Panc1 (cell line): ENCODE results near the gene ARFGEF3.

Experiments
- CTCF ChIP-seq: fragments of 450-650 bp; IDR thresholded peaks from 2 replicates; pipeline ENCODE4 v1.5.1; 2017; ENCODE audit warnings: mild to moderate bottlenecking
- POLR2AphosphoS5 ChIP-seq: IDR thresholded peaks from 2 replicates; pipeline ENCODE4 v1.6.1; 2012; ENCODE audit warnings: mild to moderate bottlenecking, low read depth, low read length, moderate library complexity
- REST ChIP-seq, 2 experiments: IDR thresholded peaks; 2 replicates each; pipeline ENCODE4 v1.6.1; 2011 to 2012; ENCODE audit warnings: low read depth in 2 of 2, control low read depth in 1 of 2, low read length in 1 of 2, mild to moderate bottlenecking in 1 of 2, moderate library complexity in 1 of 2; ENCODE audit not compliant: insufficient read depth in 1 of 2
- SIN3A ChIP-seq: IDR thresholded peaks from 2 replicates; pipeline ENCODE4 v1.6.1; 2012; ENCODE audit warnings: low read depth, mild to moderate bottlenecking, low read length, moderate library complexity, borderline replicate concordance; ENCODE audit not compliant: insufficient read depth
- TCF7L2 ChIP-seq: IDR thresholded peaks from 2 replicates; pipeline ENCODE4 v1.6.1; 2011; ENCODE audit warnings: mild to moderate bottlenecking, low read depth, low read length, inconsistent platforms

- TF ChIP-seq CTCF (peak; percentile 34; the same call in 1 of the 2 replicates), SIN3A (no peak), POLR2AphosphoS5 (no peak), REST (IDR thresholded peaks at IDR 0.05; ENCODE audit: insufficient read depth in 1 of 2, low read depth in 2 of 2, low read length in 1 of 2) (no peak), TCF7L2 (no peak)
These were observed 49.4 kb downstream of the ARFGEF3 start for GRCh38 chr6:138211048-138211581.
